Amygdala (tissue), 56 donors: ENCODE data around the gene FAM118A.
"Not testable (repeated sequence)": the region's sequence is repeated elsewhere in the genome, so short reads cannot be mapped to it uniquely, and the experiment has no call there.

Experiments
- DNase-seq, 56 donors: peaks; one replicate each; lab custom pipeline; 2025; lab: John Stamatoyannopoulos, UW

The FAM118A gene

DNA sequence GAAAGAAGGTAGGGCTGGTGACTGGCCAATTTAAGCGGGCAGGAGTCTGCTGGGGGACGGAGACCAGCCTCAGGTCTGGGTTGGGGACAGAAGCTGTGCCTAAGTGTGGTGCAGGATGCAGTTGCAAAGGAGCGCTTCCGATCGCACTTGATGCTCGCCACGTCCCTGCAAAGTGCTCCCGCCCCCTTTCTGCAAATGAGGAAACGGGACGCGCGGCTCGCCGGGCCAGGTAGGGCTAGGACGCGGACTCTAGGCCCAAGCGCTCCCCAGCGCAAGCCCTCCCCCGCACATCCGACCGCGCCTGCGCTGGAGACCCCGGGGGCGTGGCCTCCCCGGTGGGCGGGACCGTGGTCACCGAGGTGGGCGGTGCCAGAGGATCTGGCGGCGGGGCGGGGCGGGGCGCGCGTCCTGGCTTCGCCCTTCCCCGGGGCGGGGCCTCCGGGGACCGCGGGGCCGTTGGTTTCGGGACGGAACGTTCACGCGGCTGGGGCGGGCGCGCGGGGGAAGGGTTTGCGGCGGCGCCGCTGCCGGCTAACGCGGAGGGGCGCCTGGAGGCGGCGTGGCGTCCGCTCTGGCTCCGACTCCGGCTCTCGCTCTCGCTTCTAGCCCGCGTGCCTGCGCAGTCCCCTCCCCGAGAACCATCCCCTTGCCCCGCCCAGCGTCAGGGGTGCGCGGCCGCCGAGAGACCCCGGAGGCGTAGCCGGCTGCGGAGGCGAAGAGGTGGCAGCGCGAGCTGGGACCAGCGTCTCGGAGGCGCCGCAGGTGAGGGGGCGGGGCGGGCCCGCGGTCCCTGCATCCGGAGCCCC, at the start of gene FAM118A:
Gene FAM118A, plus strand, starts transcription at position 513 of the 806 bp plus-strand sequence. CDS start 12,446 bp downstream, outside the sequence.
- peak; percentile 64 to 98 (median 92) for DNase-seq

DNA sequence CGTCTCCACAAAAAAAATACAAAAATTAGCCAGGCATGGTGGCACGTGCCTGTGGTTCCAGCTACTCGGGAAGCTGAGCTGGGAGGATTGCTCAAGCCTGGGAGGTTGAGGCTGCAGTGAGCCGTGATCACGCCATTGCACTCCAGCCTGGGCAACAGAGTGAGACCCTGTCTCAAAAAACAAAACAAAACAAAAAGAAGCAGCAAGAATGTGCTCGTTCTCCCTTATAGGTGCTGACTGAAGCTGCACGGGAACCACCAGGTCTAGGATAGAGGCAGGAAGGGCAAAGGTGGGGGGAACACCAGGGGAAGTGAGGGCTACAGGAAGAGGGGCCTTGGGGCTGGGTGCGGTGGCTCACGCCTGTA, 49.4 kb upstream of the FAM118A start:
- DNase-seq, result not testable (repeated sequence)

GRCh38 chr22:45261407-45262088, 48.2 kb upstream of the FAM118A start:
- no peak for DNase-seq

GRCh38 chr22:45262195-45262930, 47.4 kb upstream of the FAM118A start:
- peak in 1 of 56 donors; percentile 8 for DNase-seq

DNA sequence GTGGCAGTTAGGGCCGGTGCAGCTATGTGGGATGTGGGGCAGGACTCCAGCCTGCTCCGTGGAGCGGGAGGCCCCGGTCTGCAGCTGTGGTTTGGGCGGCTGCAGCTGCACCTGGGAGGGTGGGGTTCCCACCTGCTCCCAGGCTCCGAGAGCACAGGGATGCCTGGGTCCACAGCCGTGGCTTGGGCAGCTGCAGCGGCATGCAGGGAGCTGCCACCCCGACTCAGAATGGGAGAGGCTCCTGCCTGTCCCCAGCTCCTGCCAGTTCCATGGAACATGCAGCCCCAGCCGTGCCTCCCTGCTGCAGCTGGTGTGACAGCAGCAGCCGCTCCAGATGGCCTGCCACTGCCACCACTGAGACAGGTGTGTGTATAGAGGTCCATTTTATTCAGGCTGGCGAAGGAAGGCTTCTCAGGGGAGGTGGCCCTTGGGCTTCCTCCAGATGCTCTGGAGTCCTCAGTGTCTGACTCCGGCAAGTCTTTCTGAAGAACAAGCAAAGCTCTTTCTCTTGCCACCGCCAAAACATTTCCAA, 46.7 kb upstream of the FAM118A start:
- DNase-seq, result no peak

GRCh38 chr22:45263463-45264269, 46.1 kb upstream of the FAM118A start:
- DNase-seq, result peak in 42 of 56 donors; percentile 18 to 76 (median 52)

GRCh38 chr22:45265535-45265934, 44.2 kb upstream of the FAM118A start:
- DNase-seq, result no peak

DNA sequence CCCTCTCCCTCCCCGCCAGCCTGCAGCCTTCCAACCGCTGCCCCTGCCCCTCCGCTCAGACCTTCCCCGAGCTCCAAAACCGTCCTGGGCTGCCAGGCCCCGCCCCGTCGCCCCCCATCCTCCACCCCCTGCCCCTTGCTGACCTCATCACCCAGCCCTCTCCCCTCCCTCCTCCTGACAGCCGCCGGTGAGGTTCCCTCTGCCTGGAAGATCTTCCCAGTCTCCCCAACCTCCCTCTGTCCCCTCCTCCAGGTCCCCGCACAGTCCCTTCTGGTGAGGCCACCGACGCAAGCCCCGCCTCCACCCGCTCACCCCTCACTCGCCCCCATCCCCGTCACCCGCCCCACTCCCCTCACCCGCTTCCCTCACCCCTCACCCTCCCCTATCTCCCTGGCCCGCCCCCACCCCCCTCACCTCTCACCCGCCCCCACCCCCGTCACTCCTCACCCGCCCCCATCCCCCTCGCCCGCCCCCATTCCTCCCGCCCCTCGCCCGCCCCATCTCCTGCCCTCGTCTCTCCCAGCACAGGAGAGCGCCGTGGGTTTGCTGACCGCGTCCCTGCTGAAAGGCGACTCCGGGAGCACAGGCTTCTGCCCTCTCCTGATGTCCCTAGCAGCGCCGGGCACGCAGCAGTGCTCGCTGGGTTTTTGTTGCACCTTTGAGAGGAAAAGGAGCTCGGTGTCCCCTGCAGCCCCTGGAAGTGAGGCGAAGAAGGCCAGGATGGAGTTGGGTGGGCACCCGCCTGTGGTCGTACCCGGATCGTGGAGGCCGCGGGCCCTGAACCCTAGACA, 41.4 kb upstream of the FAM118A start:
- peak in 11 of 56 donors; percentile 13 to 66 (median 34) for DNase-seq

GRCh38 chr22:45268958-45269844, 40.5 kb upstream of the FAM118A start:
- DNase-seq, result peak in 51 of 56 donors; percentile 13 to 89 (median 60)

- no peak for DNase-seq
Observed at GRCh38 chr22:45270095-45271020, 39.4 kb upstream of the FAM118A start.

DNA sequence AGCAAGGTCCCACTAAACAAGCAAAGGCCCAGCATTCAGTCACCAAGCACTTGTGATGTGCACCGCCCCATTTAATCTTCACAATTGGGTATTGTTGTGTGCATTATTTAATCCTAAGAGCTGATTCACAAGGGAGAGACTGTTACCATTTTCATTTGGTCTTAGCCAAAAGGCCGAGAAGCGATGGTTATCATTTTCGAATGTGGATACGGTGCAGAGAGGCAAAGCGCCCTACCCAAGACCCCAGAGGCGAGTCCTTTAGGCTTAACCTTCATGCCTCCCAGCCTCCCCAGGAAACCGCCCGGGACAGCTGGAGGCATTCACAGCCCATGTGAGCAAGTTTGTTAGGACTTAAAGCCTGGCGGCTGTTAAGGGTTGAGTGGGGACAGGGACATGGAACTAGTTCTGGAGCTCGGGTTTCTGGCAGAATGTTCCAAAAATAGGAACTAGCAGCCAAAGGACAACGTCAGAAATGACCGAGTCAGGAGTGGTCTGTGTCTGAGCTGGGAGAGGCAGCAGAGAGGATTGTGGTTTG, 38.0 kb upstream of the FAM118A start:
- DNase-seq, result peak in 26 of 56 donors; percentile 10 to 66 (median 36)

DNA sequence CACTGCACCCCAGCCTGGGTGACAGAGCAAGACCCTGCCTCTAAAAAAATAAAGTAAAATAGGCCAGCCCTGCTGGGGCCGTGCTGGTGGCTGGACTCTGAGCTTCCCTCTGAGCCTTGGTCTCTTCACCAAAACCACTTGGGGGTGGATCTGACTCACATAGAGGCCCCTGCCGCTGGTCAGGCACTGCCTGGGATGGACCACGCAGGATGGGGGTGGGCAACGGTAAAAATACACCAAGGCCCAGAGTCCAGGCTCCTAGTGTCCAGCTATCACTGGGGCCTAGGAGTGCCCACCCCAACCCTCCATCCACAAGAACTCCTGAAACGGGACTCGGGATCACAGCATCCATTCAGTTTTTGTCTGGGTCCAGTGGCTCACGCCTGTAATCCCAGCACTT, 37.2 kb upstream of the FAM118A start:
- DNase-seq, result no peak

GRCh38 chr22:45273452-45274075, 36.2 kb upstream of the FAM118A start:
- no peak for DNase-seq

DNA sequence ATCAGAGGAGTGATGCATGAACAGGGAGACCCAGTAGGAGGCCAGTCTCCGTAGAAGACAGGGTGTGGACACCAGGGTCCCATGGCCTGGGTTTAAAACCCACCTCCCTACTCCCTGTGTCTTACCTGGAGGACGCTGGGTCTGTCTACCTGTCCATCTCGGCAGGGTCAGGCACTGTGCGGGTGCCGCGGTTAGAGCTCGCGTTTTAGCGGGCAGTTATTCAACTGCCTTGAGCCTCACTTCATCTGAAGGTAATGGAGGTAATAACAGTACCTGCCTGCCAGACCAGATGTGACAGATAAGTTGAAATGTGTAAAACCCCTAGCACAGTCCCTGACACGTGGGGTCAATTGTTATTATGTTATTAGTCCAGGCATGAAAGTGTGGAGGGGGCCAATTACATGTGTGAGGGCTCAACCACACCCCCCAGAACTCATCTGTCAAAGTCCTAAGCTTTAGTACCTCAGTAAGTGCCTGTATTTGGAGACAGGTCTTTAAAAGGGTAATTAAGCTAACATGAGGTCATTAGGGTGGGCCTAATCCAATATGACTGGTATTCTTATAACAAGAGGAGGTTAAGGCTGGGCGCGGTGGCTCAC, 33.1 kb upstream of the FAM118A start:
- DNase-seq, result no peak

GRCh38 chr22:45277720-45278119, 32.0 kb upstream of the FAM118A start:
- not testable (repeated sequence) for DNase-seq

DNA sequence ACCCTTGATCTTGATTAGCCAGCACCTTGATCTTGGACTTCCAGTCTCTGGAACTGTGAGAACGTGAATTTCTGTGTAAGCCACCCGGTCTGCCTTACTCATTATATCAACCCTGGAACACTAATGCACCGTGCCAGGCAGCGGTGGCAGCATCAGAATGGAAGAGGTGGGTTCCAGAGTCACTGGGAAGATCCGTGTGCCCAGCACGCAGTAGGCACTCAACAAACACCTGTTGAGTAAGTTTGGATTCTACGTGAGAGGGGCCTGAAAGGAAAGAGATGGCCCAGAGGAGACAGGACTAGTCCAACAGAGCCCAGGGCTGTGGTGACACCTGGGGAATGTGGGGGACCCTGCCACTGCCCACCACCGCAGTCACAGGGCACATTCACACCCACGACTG, 31.6 kb upstream of the FAM118A start:
- no peak for DNase-seq
